GM18873 (cell line): ENCODE data around the gene AAR2.

Experiments
- ATAC-seq: cut with Tn5 transposase; IDR thresholded peaks from one replicate; pipeline ENCODE4 v1.9.1; 2021; ENCODE audit warnings: mild to moderate bottlenecking, moderate library complexity, moderate number of reproducible peaks; ENCODE audit not compliant: unreplicated experiment, low FRiP score

Gene AAR2, protein sequence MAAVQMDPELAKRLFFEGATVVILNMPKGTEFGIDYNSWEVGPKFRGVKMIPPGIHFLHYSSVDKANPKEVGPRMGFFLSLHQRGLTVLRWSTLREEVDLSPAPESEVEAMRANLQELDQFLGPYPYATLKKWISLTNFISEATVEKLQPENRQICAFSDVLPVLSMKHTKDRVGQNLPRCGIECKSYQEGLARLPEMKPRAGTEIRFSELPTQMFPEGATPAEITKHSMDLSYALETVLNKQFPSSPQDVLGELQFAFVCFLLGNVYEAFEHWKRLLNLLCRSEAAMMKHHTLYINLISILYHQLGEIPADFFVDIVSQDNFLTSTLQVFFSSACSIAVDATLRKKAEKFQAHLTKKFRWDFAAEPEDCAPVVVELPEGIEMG

DNA sequence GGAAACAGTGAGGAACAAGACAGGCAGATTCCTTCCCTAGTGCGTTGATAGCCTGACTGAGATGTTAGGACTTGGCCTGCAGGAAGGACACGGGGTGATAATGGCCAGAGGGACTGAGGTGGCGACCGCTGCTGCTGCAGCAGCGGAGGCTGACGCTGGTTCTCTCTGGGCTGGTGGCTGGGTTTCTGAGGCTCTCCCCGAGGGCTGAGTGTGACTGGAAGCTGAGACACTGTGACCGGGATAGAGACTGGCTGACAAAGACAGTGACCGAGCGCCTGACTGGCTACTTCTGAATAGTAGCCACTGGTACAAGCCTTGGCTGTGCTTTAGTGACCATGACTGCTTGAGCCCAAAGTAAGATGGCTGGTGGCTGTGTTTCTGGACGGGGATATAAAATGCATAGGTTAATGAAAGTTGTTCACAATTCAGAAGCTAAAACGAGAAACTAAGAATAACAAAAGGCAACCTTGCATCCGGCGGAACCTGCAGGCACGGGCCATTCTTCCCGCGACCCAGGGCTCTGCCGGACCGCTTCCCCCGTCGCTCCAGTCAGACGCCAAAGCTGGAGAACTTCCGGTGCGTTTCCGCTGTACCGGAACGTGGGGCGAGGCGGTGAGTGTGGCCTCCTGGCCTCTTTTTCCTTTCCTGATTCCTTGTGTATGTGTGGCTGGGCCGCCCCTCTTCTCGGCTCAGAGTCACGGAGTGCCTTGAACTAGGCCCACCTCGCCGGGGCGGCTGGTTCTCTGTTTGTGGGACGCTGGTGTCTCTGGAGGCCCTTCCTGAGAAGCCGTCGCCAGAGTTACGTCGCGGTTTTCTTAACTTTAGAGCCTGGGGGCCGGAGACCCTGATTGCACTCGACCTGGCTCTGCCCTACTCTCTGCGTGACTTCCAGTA is at the start of gene AAR2:
Gene AAR2, plus strand, starts transcription at position 587 of the 894 bp plus-strand sequence. CDS start 3,391 bp downstream, outside the sequence.
- no peak for ATAC-seq

DNA sequence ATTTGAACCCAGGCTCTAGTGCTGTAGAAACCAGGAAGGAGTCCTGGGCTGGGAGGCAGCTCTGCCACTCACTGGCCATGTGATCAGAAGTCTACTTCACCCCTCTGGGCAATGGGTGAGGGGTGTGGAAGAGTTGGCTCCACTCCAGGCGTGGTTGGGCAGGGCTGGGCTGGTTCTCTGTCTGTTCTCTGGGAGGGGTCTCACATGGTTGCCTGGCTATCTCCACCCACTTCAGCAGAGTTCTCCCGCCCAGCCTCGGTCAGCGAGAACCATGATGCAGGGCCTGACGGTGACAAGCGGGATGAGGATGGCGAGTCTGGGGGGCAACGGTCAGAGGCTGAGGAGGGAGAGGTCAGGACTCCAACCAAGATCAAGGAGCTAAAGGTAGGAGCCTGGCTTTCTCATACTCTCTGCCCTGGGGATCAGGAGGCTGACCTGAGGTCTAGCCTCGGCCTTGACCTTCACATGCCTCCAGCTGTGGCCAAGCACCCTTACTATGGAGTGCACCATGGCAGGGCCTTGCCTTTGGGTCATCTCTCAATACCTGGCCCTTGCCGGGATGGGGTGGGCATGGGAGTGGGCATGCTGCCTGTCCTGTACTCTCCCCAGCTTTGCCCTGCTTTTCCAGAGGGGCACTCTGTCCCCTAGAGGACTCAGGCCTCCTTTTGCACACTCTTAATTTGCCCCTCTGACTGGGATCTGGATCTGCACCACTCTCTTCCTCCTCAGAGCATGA is 42.1 kb upstream of the AAR2 start:
- no peak for ATAC-seq

DNA sequence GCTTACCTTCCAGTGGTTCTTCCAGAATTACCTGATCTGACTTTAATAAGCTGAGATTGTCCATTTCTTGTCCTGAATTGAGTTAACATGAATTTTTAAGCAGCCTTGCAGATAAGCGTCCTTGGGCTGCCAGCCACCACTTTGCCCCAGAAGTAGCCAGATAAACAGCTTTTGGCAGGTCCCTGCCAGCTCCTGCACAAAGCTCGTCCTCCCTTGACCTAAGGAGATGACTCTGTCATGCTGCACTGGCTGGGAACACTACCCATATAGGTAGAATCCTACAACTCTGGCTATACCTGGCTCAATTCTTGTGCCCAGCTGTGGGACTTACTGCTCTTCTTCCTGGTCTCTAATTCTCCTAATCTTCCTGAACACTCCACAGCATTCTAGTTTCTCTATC is 39.6 kb upstream of the AAR2 start:
- ATAC-seq, result no peak

DNA sequence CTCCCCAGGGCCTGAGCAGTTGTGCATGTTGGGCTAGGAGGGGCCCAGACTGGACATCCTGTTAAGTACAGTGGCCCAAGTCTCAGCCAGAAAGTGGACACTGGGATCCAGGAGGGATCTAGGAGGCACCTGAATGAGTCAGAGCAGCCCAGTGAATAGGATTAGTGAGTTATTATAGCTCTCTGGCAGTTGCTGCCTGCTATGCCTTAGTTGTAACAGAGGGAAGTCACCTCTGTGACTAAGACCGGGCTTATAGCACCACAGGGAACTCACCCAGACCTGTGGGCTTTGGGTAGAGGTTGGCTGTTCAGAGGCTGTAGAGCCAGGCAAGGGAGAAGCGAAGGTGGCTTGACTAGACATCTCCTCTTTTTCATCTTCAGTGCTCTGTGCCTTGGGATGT is 39.0 kb upstream of the AAR2 start:
- no peak for ATAC-seq

DNA sequence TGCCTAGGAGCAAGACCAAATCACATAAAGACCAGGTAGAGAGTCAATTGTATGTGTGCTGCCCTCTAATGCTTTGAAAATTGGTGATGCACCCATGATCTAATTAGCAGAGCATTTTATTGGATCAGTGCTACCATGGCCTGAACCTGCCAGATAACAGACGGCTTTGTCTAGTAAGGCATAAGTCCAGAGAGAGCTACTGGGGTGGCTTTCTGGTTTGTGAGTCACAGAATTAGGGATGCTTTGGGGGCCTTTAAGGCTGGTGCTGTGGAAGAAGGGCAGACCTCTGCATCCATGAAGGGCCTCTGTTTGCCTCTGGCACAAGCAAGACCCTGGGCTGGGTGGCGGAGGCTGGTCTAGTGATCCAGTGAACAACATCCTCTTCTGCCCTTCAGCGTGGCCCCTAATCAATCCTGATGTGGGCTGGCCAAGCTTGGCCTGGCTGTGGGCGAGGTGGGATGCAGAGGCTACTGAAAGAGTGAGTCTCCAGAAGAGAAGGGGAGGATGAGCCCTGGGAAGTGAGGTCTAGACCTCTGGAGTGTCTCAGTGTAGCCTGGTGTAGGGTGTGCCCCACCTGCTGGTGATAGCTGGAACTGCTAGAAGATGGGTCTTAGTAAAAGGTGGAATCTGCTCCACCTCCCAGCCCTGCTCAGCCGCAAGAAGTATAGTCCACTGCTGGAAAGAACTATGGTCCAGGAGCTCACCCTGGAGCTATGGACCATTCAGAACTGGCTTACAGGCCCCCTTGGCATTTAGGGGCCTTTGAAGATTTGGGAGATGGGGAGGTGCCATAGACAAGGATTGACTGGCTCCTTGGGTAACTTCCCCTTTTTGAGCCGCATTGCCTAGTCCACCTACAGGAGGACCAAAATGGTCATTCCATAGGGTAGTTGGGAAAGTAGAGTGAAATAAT is 36.7 kb upstream of the AAR2 start:
- ATAC-seq, result no peak

DNA sequence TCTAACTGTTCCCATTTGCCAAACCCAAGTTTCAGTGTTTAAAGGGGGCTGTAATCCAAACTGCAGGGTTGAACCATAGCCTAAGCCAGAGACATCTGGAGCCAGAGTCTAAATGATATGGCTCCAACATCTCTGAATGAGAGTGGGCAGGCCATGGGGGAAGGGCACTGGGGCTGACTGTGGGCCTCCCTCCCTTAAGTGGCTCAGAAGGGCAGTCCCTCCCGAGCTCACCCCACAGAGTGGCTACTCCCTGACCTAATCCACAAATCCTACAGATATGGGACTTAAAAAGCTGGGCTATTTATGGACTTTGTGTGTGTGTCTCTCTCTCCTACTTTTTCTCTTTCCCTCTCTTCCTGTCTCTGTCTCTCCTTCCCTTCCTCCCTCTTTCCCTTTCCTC is 35.8 kb upstream of the AAR2 start:
- ATAC-seq, result no peak

DNA sequence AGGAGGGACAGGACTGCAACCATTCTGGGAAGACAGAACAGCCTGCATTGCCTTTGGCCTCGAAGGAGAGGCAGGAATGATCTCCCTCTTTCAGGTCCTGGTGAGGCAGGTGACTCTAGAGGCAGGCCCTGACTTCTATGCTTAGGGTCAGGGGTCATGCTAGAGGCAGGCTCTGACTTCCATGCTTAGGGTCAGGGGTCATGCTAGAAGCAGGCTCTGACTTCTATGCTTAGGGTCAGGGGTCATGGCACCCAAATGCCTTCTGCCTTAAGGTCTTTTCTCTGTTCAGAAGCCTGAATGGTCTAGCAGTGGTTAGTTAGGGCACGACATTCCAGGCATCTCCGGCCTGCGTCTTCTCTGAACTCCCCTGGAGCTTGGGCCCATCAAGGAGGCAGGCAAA is 35.1 kb upstream of the AAR2 start:
- no peak for ATAC-seq

DNA sequence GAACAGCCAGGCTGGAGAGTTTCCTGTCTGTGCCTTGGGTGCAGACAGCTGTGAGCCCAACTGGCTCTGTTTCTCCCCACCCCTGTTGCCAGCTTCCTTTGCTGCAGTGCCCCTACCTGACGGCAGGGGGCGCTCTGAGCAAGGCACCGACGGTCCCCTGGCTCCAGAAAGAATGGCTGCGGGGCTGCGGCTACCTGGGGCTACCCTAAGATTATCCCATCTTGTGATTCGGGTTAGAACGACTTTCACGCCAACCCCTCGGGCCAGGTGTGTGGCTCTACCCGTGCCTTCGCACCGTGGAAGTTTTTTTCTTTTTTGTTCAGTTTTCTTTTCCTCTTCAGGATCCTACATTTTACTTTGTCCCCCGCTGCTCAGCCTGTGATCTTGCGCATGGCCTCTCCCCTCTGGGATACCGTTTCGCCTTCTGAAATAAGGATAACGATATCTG is 33.4 kb upstream of the AAR2 start:
- no peak for ATAC-seq

DNA sequence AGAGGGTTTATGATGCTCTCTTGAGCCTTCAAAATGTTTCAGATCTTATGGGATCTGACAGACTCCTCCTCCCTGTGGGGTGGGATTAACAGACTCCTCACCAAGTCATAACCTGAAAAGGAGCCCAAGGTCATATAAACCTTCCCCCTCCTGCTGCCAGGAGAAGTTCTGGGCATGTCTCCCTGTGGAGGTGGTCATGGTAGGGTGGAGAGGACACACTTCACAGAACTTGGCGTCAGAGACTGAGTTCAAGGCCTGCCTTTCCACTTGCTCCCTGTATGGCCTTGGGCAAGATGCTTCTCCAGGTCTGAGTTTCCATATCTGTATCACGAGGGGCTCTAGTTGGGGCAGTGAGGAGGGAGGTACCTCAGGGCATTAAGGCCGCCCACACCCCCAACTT is 32.4 kb upstream of the AAR2 start:
- no peak for ATAC-seq

DNA sequence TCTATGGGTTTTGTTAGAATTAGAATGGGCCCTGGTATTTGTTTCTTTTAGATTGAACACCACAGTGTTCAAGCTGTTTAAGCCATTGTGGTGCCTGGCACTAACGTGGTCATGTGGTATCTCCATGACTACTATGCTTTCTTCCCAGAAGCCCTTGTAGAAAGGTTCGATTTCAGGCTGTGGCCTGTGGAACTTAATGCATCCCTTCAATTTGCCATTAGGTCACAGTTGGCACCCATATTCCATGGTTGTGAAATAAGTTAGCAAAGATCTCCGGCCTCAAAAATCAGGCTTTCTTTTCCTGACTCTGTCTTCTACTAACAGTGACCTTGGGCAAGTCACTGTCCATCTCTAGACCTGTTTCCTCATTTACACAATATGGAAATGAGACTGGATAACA is 31.3 kb upstream of the AAR2 start:
- ATAC-seq, result no peak

DNA sequence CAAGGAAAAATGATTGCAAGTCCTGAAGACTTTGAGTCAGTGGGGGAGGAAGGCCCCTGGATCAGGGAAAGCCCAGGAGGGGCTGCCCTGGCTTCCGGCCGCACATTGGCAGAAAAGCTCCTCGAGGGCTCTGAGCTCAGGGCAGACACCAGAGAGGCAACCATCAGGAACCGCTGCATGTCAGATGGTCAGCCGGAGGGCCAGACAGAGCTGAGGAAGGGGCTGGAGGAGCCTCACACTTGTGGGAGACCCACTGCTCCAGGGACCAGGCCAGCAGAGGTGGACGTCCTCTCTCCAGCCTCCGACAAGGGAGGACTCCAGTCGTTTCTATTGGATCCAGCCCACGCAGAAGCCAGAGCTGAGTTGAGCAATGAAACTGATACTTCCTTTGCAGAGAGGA is 30.2 kb upstream of the AAR2 start:
- ATAC-seq, result no peak

DNA sequence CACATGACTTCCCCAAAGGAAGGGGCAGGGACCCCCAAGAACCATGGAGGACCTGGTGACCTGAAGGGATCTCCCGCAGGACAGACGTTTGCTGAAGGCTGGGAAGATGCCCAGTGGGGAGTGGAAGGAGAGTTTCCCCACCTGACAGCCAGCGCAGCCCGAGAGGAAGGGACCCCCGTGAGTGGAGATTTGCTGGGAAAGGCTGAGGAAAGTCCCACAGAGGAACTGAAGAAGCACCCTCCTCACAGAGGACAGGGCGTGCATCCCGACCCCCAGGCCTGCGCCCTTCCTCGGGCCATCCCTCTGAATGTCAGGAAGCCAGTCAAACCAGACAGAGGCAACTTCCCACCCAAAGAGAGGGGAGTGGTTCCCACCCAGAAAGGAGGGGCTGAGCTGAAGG is 29.6 kb upstream of the AAR2 start:
- no peak for ATAC-seq

DNA sequence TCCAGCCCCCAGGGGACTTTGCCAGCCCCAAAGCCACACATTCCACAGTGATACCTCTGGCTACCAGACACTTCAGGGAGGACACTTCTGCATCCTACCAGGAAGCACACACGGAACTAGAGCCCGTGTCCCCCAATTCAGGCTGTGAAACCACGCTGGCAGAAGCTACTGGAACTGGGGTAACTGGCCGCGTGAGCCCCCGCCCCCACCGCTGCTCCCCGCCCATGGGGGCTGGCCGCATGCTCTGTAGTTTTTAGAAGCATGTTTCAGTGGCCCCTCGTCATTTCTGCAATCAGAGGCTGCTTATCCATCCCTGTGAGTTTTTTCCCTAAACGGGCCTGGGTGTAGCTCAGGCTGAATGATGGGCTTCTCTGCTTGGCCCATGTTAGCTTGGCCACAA is 28.7 kb upstream of the AAR2 start:
- no peak for ATAC-seq

DNA sequence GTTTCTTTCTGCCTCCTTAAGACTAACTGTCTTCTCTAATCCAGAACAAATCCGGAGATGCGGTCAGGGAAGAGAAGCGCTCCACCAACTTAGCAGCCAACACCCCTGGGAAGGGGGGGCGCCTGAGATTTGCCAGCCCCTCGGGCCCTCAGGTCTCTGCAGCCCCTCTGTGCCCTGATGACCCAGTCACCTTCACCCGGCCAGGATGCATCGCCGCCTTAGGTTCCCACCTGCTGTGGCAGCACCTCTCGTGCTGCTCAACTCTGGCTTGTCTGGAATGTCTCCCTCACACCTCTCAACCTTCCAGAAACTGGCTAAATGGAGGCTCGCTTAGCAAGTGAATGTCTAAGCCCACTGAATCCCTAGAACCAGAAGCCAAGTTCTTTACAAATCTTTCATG is 28.0 kb upstream of the AAR2 start:
- no peak for ATAC-seq

DNA sequence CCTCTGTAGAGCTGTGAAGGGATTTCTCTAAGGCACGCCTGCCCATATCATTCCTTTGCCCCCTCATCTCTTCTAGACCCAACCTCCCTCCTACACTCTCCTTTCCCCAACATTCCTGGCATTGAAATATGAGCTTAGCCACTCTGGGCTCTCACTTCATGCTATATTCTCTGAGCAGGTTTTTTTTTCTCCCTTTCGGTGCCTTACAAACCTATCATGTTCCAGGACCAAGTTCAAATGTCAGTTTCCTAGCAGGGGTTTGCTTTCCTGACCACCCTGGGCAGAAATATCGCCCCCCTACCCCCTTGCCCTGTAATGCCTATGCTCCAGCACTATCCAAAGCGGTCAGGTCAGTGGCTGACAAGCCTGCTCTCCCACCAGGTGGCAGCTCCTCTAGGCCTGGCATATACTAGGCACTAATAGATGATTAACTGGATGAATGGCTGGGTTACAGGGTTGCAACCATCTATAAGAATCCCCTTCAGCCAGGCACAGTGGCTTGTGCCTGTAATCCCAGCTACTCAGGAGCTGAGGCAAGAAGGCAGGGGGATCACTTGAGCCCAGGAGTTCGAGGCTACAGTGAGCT is 25.7 kb upstream of the AAR2 start:
- ATAC-seq, result no peak

DNA sequence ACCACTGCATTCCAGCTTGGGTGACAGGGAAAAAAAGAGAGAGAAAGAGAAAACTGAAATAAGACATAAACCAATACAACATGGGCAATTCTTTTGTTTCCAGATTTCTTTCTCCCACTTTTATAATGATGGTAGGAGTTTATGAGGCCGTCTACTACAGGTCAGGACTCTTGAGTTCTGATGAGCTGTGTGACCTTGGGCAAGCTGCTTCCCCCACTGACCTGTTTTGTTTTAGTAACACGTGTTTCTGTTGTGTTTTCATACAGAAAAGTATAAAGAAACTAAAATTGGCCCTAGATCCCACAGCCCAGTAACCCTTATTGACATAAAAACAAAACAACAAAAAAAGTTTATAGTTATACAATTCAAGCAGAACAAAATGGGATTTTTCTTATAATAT is 22.9 kb upstream of the AAR2 start:
- ATAC-seq, result no peak

DNA sequence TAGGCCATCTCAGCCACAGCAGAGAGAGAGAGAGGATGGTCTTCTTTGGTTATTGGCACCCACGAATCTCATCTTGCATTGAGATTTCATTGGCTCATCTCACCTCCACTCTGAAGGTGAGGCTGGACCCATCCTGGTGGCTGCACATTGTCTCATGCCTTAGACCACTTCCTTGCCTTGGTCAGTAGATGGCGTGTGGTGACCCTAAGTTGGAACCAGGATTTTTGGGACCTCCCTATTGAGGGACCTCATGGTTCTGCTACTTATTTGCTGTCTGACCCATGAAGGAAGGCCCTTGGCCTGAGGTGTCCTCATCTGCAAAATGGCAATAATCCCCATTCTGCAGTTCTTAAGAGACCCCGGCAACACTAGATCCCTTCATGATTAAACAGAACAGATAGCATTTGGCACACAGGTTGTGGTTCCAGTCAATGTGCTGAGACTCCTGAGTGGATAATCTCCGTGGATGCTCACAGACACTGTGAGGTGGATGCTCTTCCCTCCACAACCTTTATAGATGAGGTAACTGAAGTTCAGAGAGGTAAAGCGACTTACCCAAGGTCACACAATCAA is 21.5 kb upstream of the AAR2 start:
- no peak for ATAC-seq

DNA sequence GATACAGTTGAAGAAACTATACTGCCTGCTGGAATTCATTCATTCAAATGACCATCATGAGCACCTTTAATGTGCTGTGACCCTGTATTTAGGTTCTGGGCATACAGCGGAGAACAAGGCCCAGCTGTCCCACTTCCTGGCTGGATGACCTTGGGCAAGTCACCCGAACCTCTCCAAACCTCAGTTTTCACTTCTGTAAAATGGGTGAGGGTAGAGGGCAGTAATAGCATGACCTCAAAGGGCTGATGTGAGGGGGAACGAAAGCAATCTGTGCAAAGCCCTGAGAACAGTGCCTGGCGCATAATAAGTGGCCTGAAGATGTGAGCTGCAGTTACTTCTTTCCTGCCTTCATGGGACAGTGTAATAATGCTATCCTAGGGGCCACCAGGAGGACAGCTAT is 20.5 kb upstream of the AAR2 start:
- no peak for ATAC-seq

DNA sequence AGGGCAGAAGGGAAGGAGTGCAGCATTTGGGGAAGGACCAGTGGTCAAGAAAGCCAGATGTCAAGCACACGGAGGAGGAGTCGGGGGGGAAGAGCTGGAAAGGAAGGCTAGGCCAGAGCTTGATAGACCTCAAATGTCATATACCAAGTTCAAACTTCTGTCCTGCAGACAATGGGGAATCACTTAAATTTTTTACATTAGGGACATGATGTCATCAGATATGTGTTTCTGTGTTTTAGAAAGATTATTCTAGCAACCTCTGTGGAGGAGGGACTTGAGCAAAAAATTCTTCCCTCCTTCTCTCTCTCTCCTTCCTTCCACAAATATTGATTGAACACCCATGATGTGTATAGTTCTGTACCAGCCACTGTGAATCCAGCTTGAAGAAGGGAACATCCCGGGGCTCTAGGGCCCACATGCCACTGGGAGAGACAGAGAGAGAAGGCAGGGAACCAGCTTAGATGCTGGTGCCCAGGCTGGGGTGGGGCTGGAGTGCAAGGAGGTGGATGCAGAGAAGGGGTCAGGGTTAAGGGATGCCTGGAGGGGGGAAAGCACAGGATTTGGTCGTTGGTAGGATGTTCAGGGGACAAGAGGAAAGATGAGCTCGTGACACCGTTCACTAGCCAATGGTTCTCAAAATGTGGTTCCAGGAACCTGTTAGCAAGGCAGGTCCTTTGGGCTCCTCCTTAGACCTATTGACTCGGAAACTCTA is 19.8 kb upstream of the AAR2 start:
- ATAC-seq, result no peak
